ENCODE measurements around the gene AGAP5.

DNA sequence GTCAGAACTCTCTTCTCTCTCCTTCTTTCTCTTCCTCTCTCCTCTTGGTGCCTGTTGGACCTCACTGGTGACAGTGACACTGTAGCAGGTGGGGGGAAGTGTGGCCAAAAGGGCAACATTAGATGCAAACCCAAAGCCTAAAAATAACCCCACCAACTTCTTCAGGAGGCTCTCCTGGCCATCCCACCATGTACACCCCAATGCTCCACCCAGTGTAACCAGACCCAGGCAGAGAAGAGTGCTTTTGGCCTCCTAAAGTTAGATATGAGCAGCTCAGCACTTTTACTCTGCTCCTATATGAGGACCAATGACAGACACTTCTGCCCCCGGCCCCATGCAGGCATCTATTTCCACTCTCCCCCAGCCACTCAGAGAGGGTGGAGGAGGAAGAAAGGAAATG, 62.1 kb downstream of the AGAP5 start:
- no peak for TF ChIP-seq POLR2A (IDR thresholded peaks at IDR 0.05)
- TF ChIP-seq, protein P1, sequence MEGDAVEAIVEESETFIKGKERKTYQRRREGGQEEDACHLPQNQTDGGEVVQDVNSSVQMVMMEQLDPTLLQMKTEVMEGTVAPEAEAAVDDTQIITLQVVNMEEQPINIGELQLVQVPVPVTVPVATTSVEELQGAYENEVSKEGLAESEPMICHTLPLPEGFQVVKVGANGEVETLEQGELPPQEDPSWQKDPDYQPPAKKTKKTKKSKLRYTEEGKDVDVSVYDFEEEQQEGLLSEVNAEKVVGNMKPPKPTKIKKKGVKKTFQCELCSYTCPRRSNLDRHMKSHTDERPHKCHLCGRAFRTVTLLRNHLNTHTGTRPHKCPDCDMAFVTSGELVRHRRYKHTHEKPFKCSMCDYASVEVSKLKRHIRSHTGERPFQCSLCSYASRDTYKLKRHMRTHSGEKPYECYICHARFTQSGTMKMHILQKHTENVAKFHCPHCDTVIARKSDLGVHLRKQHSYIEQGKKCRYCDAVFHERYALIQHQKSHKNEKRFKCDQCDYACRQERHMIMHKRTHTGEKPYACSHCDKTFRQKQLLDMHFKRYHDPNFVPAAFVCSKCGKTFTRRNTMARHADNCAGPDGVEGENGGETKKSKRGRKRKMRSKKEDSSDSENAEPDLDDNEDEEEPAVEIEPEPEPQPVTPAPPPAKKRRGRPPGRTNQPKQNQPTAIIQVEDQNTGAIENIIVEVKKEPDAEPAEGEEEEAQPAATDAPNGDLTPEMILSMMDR (IDR thresholded peaks at IDR 0.05) = no peak

Data from upper lobe of left lung (tissue), 4 donors.